PC-9 (cell line): ENCODE results near the gene PROK2.

Experiments used
- CTCF ChIP-seq: fragments of 200-600 bp; sonication (generic); conservative IDR thresholded peaks from 2 replicates; pipeline ENCODE4 v1.6.1; 2017; ENCODE audit warnings: mixed run types, antibody characterized with exemption, mild to moderate bottlenecking, moderate library complexity
- EZH2 ChIP-seq: fragments of 200-600 bp; sonication (generic); IDR thresholded peaks from 2 replicates; pipeline ENCODE4 v1.8.0; 2017; ENCODE audit warnings: antibody characterized with exemption, low read depth

- TF ChIP-seq CTCF (no peak), EZH2 (no peak)
Observed at GRCh38 chr3:71780430-71780829, 4.5 kb downstream of the PROK2 start.
